Stimulated activated CD8-positive, alpha-beta memory T cell treated with anti-CD3 and anti-CD28 coated beads, Interleukin-15, amount 100 ng/mL, for 48 hours (primary cell): ENCODE data around the gene OR52E4.

Experiments used
- DNase-seq, 2 donors: peaks; one replicate each; pipeline ENCODE4 v3.0.0-alpha.2; 2020; ENCODE audit warnings: low read depth in 2 of 2

OR52E4 gene

DNA sequence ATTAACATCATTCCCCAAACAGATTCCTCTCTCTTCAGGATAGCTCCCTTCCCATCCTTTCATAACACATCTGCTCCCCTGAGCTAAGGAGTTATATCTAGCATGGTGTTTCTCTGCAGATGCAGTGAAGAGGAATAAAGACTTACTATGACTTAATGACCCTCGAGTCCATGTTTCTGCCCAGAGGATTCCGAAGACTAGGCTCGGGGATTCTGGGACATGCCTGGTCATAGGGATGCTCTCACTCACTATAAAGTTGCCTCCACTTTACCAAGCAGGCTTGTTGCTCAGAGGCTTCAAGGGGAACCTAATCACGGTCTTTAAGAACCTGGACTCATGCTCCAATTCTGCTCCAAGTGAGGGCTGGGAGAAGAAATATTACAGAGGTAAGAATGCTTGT, at the start of gene OR52E4:
TSS of gene OR52E4 (plus strand) at position 301 of the 400 bp plus-strand sequence. CDS start 3,664 bp downstream, outside the sequence.
- DNase-seq, result no peak

DNA sequence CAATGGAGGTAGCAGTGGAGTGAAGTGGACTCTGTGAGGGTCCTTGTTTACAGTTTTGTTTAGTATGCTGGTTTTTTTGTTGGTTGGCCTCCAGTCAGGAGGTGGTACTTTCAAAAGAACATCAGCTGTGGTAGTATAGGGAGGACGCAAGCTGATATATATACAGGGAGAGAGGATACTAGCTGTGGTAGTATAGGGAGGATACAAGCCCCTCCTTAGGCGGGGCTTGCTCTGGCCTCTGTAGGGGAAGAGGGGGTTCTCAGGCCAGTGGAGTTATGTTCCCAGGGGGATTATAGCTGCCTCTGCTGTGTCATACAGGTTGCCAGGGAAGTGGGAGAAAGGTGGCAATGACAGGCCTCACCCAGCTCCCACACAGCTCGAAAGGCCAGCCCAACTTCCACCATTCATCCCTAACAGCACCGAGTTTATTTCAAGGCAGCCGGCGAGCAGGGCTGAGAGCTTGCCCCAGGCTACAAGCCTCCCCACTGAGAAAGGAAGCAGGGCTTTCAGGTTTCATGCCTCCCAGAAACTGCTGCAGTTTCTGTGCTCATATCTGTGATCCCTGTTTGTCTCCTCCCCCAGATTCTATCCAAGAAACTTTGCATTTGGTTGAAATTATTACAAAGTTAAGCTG, 49.1 kb upstream of the OR52E4 start:
- no peak for DNase-seq

DNA sequence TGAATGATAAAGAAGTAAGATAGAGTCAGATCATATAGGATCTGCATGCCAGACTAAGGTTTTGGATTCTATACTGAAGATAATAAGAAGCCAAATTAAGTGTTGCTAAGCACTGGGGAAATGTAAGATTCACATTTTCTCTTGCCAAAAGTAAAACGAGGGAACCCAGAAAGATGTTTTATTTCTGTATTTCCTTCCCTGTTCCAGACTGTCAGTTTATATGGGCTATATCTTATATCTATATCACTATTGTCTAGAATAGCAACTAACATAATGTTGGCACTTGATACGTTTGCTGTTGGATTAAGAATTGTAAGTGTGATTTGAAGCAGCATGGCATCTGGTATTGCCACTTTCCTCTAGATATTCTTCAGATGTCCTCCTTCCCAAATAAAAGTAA, 47.0 kb upstream of the OR52E4 start:
- DNase-seq, result no peak

DNA sequence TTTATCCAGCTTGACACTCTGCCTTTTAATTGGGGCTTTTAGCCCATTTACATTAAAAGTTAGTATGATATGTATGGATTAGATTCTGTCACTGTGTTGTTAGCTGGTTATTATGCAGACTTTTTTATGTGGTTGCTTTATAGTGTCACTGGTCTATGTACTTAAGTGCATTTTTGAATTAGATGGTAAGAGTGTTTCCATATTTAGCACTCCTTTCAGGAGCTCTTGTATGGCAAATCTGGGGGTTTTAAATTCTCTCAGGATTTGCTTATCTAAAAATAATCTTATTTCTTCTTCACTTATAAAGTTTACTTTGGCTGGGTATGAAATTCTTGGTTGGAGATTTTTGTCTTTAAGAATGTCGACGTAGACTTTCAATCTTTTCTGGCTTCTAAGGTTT, 42.7 kb upstream of the OR52E4 start:
- no peak for DNase-seq

DNA sequence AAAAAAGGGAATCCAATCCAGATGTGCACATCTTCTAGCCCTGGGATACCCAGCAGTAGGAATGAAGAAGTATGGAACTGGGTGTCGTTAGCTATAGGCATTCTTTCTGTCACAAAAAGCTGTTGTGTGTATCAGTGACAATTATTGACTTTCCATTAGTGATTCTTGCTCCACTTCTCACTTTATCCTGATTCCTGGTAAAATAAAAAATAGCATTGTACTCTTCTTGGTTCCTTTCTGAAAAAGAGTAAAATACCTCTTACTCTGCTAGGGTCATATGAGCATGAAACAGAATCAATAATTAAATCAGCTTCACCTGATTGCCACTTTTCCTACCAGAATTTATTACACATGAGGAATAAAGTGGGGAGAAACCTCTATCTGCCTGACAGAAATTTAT, 38.6 kb upstream of the OR52E4 start, which contains the start of gene OR52E6:
TSS of gene OR52E6 (minus strand) at position 101 of the 400 bp plus-strand sequence. CDS start at position 101, 0 bp downstream.
- no peak for DNase-seq

DNA sequence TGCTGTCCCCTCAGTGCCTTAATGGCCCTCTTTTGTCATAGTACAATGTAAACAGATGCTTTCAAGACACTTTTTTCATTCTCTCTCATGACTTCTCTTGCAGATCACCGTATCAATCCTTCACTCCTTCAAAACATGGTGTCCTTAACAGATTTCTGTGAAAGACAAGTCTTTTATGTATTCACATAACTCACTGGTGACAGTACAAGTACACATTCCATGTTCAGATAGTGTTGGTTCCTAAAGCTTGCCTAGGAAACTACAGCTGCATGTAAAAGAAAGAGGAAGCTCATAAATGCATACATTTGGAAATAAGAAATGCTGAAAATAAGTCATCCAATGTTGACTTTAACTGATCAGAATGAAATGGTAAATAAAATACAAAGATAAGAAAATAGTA, 33.7 kb upstream of the OR52E4 start:
- DNase-seq, result no peak

DNA sequence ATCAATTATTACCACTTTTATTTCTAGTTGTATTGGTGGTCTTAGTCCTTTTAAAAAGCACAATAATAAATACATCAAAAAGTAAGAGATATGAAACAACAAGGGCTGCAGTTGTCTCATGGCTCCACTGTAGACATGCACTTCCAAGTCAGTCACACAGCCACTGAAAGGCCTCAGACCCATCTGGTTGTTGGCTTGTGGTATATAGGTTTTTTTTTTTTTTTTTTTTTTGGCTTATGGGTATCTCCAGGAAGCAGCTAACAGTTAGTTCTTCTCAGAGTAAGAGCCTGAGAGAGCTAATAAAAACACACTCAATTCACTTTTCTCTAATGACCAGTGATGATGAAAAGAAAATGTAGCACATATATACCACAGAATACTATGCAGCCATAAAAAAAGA, 32.7 kb upstream of the OR52E4 start:
- no peak for DNase-seq

DNA sequence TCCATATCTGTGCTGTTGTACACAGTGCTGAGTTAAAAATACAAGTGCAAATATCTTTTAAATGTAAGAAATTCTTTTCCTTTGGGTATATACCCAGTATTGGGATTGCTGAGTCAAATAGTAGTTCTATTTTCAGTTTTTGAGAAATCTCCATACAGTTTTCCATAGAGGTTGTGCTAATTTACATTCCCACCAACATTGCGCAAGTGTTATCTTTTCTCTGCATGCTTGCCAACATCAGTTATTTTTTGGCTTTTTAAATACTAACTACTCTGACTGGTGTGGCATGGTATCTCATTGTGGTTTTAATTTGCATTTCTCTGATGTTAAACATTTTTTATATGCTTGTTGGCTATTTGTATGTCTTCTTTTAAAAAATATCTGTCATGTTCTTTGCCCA, 29.4 kb upstream of the OR52E4 start:
- no peak for DNase-seq

DNA sequence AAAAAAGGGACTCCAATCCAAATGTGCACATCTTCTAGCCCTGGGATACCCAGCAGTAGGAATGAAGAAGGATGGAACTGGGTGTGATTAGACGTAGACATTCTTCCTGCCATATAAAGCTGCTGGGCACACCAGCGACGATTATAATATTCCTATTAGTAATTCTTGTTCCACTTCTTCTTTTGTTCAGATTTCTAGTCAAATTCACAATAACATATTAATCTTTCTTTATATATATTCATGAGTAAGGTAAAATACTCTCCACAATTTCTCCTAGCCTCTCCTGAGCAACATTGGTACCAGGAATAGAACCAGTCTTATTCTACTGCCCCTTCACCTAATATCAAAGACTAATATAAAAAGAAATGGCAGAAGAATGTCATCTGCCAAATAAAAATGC, 22.8 kb upstream of the OR52E4 start, which contains the start of gene OR52E8:
TSS of gene OR52E8 (minus strand) at position 101 of the 400 bp plus-strand sequence. CDS start at position 101, 0 bp downstream.
- DNase-seq, result no peak

DNA sequence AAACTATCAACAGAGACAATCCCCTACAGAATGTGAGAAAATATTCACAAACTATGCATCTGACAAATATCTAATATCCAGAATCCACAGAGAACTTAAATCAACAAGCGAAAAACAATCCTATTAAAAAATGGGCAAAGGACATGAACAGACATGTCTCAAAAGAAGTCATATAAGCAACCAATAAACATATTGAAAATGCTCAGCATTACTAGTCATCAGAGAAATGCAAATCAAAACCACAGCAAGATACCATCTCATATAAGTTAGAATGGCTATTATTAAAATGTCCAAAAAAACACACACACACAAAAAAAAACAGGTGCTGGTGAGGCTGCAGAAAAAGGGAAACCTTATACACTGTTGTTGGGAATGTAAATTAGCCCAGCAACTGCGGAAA, 14.6 kb upstream of the OR52E4 start:
- no peak for DNase-seq

DNA sequence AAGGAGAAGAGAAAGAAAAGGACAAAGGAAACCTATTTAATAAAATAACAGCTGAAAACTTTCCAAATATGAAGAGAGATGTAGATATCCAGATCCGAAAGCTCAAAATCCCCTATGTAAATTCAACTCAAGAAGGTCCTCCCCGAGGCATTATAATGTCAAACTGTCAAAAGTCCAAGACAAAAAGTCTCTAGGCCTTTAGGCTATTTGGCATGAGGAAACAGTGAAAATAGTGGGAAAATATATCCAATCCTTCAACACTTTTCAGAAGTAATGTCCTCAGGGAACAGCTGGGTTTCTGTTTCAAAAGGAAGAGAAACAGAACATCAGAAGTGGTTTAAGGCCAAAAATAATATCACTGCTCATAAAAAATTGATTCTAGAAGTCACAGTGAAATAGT, 1.9 kb upstream of the OR52E4 start:
- no peak for DNase-seq

DNA sequence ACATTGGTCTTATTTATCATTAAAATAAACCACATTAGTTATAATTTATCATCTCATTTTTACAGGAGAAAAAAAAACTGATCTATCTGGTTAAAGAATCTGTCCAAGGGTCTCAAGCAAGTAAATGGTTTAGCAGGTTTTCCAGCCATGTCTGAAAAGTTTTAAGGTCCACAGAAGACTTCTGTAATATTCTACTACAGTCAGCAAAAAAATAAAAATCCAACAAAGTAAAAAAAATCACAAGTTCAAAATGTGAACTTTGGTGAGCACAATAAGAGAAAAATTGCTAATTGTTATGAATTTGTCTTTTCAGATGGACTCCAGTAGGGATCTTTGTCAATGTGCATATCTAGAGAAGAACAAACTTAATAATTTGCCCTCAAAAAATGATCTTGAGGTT, 1.3 kb downstream of the OR52E4 start:
- no peak for DNase-seq

DNA sequence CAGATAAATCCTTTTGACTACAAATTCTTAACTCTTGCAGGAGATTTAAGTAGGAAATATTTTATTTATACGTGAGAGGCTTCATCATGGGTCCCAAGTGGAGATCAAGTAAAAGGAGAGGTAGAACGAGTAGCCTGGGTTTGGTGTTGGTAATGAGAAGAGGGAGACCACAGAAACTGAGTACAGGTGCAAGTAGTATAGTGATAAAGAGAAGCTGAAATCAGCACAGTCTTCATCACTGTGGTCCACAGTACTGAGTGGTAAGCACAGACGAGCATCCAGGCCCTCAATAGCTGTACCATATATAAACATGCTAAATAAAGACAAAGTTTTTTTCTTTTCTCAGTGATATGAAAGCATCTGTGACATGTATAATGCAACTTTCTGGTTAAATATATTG, 6.7 kb downstream of the OR52E4 start:
- no peak for DNase-seq

DNA sequence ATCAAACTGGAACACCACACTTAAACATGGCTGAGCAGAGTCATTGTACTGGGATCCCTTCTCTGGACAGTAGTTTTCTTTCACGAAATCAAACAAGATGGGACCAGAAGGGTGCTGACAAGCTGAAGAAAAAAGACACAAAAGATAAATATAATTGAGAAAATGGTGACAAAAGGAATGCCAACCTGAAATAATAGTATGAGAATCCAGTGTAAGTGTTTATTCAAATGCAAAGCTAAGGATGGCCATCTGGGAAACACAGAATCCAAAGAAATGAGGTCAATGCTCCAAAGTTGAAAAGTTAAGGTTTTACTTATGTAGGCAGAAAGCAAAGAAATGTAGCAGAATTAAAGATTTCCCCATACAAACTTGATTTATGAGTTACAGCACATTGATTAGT, 7.2 kb downstream of the OR52E4 start:
- no peak for DNase-seq

DNA sequence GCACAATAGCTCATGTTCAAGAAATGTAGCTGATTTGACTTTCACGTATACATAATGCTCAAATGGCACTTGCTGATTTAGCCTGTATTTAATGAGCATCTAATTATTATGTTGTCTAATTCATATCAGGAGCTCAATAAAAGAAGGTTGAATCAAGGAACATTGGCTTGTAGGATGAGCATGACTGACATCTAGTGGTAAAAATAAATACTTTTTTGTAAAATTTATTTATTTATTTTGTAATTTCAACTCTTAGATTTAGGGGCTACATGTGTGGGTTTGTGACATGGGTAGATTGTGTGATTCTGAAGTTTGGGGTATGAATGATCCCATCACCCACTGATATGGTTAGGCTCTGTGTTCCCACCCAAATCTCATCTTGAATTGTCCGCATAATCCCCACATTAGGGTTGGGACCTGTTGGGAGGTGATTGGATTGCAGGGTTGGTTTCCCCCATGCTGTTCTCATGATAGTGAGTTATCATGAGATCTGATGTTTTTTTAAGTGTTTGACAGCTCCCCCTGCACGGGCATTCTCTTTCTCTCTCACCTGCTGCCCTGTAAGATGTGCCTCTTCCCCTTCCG, 10.9 kb downstream of the OR52E4 start:
- no peak for DNase-seq

DNA sequence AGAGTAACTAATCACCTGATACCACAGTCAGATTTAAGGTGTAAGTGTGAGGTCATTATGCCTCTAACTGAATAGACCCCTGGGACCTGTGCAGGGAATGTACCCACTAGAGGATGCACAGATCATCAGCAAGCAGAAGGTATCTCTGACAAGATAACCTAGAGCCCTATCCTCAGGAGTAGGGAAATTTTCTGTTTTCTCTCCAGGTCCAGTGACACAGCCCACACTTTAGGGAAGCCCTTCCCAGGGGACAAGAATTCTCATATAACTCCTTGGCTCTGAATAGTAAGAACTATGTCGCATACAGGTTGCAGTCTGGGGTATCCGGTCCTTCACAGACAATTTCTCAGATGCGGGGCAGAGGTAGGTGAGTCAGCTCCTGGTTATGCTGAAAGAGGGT, 12.5 kb downstream of the OR52E4 start, which contains the start of gene OR52E5:
TSS of gene OR52E5 (plus strand) at position 301 of the 400 bp plus-strand sequence. CDS start 7,569 bp downstream, outside the sequence.
- DNase-seq, result no peak

DNA sequence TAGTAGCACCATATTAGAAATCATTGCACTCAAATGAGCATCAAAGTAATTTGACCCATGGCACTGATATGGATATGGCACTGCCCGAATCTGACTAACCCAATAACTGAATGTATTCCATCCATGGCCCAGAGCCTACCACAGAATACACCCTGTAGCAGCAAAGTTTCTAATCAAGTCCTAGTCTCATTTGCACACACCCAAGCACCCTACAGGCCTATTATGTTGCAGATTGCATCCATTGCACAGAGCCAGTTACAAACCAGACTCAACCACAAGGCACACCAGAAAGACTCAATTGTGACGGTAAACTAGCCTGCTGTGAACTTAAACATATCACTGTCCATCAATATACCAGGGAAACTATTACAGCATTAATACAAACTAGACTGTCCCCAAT, 19.1 kb downstream of the OR52E4 start:
- DNase-seq, result no peak

DNA sequence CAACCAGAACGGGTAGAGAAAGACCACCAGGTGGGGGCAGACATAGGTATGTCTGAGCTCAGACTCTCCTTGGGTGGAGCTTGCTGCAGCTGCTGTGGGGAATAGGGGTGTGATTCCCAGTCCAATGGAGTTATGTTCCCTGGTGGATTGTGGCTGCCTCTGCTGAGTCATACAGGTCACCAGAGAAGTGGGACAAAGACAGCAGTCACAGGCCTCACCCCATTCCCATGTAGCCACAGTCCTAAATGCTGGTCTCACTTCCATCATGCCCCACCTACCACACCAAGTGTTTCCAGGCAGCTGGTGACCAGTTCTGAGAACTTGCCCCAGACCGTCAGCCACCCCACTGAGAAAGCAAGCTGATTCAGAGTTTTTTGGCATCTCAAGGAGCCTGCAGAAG, 30.1 kb downstream of the OR52E4 start:
- DNase-seq, result no peak

DNA sequence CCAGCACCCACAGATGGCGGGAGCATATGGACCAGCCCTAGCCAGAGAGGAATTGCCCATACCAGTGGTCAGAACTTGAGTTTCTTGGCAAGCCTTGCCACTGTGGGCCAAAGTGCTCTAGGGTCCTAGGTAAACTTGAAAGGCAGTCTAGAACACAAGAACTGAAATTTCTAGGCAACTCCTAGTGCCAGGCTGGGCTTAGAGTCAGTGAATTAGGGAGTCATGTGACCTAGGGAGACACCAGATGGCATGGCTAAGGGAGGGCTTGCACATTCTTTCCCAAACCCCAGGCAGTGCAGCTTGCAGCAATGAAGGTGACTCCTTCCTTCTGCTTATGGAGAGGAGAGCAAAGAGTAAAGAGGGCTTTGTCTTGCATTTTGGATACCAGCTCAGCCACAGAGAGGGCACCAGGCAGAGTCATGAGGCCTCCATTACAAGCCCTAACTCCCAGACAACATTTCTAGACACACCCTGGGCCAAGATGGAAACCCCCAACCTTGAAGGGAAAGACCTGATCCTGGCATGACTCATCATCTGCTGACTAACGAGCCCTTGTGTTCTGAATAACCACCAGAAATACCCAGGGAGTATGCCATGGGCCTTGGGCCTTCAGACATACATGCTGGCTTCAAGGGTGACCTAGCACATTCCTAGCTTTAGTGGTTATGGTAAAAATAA, 42.5 kb downstream of the OR52E4 start:
- peak in 1 of 2 donors; percentile 4 for DNase-seq

DNA sequence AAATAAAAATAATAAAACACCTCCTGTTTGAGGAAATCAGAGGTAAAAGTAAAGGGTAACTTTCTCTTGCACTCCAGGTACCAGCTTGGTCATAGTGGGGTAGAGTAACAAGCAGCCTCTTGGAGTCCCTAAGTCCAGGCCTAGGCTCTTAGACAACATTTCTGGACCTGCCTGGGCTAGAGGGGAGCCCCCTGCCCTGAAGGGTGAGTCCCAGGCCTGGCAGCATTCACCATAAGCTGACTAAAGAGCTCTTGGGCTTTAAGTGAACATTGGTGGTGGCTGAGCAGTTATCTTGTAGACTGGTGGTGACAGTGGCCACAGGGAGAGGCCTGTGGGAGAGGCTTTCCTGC, 43.0 kb downstream of the OR52E4 start:
- DNase-seq, result no peak

DNA sequence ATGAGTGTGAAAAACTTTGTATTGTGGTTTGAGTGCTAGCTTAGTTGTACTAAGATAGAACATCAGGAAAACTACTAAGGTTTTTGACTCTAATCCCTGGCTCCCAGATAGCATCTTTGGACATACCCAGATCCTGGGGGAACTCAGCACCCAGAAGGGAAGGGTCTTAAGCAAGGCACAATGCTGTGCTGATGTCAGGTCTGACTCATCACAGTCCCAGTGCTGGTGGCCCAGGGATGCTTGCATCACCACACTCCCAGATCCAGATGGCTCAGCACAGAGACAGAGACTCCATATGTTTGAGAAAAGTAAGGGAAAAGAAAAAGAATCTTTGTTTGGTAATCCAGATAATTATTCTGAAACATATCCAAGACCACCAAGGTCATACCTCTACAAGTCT, 43.4 kb downstream of the OR52E4 start:
- no peak for DNase-seq

DNA sequence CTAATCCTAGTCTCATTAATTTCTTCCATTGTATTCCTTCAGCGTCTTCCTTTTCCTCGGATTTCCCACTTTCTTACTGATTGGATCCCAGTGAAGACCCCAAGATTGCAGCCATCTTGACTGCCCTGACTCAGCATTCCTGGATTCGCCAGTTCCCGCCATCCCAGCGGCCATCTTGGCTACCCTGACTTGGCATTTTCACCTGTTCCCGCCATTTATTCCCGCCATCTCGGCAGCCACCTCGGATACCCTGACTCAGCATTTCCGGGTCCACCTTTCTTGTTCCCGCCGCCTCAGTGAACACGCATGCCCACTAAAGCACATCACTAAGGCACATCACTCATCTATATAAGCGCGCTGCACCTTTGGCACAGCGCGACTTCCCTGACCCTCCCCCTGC, 47.8 kb downstream of the OR52E4 start:
- no peak for DNase-seq

DNA sequence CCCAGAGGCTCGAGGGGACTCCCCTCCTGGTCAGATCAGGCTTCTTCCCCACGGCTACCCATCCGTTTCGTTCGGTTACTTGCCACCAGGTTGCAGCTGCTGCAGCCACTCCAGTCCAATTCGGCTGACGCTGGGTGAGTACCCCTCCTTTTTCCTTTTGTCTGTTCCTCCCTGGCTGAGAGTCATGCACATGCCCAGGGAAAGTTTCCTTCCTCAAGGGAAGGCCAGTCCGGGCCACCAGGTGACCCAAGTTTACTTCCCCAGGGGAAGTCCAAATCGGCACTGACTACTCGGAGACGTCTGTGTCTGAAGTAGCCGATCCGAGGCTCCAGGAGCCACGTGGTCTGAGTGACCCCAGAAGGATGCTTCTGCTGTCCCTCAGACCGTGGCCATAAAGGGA, 48.4 kb downstream of the OR52E4 start:
- DNase-seq, result no peak
